HG02678 (cell line): Measurements from ENCODE around the gene ZMIZ1.

Experiments
- ATAC-seq: cut with Tn5 transposase; IDR thresholded peaks from one replicate; pipeline ENCODE4 v1.9.1; 2021; ENCODE audit warnings: mild to moderate bottlenecking, moderate library complexity; ENCODE audit not compliant: unreplicated experiment

Gene ZMIZ1

GRCh38 chr10:79135790-79136189 is 67.0 kb downstream of the ZMIZ1 start:
- no peak for ATAC-seq

DNA sequence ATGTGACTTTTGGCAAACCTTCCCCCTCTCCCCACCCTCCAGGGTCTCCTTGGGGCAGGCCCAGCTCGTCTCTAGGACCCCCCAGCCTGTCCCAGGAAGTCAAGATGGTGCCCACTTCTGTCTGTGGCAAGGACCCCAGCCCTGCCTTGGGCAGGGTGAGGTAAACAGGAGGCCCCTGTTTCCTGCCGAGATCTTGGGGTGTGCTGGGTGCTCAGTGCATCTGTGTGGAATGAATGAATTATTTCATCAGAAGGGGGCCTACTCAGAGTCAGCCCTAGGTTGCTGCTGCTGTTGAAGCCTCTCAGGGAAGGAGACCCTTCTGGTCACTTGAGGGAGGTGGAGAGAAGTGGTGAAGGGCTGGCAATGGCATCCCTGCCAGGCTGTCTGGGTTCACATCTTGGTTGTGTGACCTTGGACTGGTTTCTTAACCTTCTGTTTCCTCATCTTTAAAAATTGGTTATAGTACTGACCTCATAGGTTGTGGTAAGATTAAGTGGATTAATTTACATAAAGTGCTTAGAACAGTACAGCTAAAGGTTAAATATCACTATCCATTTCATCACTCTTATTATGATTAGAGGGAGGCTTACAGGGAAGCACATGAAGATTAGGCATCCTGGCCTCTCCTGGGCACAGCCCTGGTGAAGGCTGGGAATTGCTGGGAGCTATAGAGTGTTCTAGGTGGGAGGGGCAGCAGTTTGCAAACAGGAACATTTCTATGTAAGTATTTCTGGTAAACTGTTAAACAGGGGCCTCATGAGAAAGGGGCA is 67.7 kb downstream of the ZMIZ1 start:
- ATAC-seq, result no peak

- peak; percentile 13 for ATAC-seq
These were observed 68.6 kb downstream of the ZMIZ1 start for GRCh38 chr10:79137300-79137756.

DNA sequence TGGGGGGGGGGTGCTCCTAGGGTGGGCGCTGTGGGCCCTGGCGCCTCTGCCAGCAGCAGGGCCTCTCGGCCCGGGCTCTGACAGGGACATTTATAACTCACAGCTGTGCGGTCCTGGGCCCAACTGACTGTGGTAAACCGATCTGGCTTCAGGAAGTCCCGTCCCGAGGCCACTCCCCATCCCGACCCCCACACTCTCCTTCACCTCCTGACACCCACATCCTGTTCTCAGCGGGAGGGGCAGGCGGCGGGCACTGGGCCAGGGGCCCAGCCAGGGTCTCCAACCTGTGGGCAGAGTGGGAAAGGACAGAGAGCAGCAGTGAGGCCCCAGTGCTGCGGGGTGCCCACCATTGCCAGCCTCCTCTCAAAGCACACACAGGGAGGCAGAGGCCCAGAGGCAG is 69.1 kb downstream of the ZMIZ1 start:
- ATAC-seq, result peak; percentile 86

DNA sequence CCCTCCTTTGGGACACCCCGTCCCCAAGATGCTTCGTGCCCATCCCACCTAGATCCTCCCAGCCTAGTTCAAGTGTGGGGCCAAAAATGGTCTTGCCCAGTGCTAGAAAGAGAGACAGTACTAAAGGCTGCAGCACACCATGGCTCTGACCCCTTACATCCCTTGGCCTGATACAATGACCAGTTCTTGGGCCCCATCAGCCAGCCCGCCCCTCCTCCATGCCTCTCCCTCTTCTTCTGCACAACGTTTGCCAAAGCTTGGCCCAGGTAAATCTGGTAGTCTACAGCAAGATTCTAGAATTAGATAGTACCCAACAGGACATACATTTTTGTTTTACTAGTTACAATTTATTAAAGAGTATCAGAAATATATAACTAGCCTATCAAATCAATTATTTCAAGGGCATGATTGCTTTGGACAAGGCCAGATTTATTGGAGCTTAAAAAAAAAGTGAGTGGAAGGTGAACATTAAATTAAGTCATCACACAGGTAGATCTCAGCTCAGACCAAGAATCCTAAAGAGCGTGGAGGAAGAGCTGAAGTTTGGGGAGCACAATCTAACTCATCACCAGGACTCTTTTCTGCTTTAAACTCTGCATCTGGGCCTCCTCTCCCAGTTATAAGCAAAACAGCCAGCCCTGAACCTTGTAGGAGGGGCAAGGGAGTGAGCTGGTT is 69.8 kb downstream of the ZMIZ1 start:
- ATAC-seq, result no peak

- ATAC-seq, result no peak
These were observed 70.5 kb downstream of the ZMIZ1 start for GRCh38 chr10:79139124-79139835.

DNA sequence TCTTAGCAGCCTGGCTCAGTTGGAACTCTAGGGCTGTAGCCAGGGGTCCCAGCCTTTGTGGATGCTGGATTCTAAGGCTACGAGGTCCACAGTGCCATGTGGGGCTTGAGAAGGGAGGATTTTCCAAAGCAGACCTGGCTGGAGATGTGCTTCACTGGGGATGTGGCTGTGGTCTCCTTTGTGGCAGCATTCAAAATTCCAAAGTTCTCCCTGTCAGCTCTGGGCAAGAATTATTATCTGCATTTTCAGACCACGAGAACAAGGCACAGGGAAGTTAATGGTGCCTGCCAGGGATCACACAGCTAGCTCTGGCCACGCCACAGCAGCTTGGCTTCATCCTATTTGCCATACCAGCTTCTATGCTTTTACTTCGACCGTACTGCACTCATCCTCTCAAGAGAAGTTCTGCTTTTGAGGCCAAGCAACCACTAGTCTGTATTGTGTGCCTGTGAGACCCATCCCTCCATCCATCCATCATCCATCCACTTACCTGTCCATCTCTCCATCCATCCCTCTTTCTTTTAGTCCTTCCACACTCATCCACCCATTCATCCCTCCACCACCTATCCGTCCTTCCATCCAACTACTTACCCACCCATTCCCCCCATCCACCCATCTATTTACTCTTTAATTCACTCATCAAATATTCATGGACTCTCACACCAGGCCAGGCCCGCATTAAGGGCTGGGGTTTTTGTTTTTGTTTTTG is 71.5 kb downstream of the ZMIZ1 start:
- ATAC-seq, result no peak

DNA sequence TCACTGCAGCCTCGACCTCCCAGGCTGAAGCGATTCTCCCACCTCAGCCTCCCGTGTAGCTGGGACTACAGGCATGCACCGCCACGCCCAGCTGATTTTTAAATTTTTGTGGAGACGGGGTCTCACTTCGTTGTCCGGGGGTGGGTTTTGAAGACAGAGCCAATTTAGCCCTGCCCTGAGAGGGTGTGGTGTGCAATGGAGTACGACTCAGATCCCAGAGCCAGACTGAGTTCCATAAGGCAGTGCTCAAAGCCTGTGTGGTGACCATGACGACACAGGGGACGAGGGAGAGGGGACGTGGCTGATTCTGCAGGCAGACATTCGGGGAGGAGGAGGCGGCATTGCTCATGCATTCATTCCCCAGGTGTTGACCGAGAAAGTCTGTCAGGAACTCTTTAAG is 72.1 kb downstream of the ZMIZ1 start:
- no peak for ATAC-seq

DNA sequence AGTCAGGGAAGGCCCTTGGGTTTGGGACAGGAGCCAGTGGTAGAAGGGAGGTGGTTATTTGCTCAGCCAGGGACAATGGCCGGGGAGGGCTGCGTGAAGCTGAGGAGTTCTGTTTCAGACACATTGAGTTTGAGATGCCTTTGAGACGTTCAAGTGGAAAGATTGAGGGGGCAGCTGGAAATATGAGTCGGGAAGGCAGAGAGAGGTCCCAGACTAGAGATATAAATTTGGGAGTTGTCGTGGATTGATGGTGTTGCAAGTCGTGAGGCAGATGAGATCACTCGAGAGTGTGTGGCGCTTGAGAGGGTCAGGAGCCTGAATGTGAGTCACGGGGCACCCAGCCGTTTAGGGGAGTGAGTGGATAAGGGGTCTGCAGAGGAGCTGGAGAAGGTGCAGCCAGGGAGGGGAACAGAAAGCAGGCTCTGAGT is 73.3 kb downstream of the ZMIZ1 start:
- no peak for ATAC-seq

- ATAC-seq, result no peak
These were observed 74.0 kb downstream of the ZMIZ1 start for GRCh38 chr10:79142522-79143309.

GRCh38 chr10:79143879-79144278 is 75.1 kb downstream of the ZMIZ1 start:
- ATAC-seq, result no peak

- no peak for ATAC-seq
These were observed 75.8 kb downstream of the ZMIZ1 start for GRCh38 chr10:79144351-79145173.

DNA sequence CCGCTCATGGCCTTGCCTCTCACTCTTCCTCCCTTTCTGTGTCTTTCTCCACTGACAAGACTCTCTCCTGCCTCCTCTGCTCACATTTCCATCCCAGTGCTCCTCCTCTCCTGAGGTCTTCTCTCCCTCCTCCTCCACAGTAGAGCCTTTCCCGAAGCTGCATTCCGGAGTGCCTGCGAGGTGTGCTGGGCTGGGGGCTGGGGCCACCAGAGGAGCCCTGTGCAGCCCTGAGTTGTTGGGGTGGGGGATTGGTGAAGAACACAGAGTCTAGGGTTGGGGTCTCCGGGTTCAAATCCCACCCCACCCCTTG is 76.4 kb downstream of the ZMIZ1 start:
- ATAC-seq, result no peak

DNA sequence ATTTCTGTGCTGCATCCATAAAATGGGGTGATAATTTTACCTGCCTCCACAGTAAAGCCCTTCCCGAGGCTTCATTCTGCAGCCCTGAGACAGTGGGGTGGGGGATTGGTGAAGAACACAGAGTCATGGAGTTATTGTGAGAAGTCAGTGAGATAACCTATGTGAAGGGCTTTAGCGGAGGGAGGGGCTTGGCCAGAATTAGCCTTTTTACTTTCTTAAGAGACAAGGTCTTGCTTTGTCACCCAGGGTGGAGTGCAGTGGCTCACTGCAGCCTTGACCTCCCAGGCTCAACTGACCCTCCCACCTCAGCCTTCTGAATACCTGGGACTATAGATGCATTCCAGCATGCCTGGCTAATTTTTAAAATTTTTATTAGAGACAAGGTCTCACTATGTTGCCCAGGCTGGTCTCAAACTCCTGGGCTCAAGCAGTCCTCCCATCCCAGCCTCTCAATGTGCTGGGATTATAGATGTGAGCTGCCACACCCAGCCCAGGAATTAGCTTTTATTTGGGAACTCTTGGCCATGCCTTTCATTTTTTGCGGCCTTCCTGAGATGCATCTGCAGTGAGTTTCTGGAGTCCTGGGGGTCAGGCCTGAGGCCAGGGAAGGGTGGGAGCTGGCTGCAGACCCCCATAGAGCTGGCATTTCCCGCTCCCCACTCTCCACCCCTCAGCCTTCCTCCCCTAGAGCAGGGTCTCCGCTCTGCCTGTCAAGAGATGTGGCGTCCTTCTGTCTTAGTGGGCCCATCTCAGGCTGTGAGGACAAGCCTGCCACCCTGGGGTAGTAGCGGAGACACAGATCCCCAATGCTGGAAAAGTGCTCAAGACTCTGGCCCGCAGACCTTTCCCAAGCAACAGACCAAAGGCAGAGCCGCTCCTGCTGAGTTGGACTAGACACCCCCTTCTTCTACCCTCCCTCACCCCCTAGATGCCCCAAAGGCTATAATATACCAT is 77.0 kb downstream of the ZMIZ1 start:
- ATAC-seq, result no peak

DNA sequence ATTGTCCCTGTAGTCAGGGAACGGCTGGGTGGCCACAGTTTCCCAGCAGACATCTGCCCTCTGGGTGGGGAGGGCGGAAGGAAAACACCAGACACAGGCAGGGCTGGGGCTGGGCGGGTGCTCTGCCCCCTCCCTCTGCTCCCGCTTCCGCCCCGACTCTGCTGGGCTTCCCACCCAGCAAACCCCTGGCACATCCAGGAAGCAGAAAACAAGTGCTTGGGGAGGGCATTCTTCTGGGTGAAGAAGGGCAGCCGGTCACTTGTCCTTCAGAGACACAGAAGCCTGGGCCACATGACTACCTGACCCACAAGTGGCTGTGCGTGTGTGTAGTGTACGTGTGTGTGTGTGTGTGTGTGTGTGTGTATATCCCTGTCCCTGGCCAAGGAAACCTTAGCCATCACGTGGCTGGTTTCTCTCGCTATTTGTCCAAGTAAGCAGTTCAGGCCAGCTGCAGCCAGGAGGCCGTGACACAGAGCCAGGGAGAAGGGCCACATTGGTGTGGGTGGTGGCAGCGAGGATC is 77.9 kb downstream of the ZMIZ1 start:
- no peak for ATAC-seq

DNA sequence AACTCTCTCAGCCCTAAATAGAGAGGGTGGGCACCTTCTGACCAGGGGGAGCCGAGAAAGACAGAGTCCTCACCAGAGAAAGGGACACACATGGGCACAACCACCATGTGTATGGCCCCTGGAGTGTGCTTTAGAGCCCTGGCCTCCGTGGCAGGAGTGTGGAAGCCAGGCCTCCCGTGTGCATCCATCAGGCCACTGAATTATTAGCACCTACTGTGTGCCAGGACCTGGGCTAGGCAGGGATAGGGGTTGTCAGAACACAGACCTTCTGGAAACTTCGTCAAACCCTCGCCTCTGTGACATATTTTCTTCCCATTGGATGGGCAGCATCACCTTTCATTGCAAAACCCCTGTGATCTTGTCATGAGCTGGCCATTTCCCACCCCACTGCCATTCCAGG is 78.5 kb downstream of the ZMIZ1 start:
- ATAC-seq, result no peak

DNA sequence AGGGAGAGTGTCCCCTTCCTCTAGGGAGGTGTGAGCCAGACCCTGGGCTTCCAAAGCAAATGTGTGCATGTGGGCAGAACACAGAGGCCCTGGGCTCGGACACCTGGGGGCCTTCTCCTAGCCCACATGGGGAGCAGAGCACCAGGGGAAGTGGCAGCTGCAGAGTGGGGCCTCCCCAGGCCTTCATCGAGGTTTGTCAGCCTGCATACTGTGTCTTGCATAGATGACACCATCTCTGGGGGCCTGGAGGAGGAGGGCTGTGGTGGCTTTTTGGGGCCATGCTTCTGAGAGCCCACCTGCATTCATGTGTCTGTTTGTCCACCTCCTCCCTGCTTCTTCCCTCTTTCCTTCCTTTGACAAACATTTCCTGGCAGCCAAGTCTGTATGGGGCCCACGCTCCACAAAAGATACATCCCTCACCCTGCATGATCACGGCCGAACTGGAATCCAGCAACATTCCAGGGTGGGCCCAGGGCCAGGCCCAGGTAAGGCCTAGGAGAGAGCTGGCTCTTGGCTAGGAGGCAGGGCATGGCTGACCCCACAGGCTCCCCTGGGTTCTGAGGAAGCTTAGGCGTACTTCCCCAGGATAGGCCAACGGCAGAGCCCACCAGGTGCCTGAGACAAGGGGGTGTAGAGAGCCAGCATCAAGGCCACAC is 79.2 kb downstream of the ZMIZ1 start:
- no peak for ATAC-seq
